GM12874 (cell line): ENCODE measurements around the gene RABL3.

Source experiments
- CTCF ChIP-seq: IDR thresholded peaks from 2 replicates; pipeline ENCODE4 v1.5.1; 2011; ENCODE audit warnings: low read depth, mild to moderate bottlenecking, control low read depth, low read length, moderate library complexity; ENCODE audit not compliant: insufficient read depth

RABL3 gene, protein sequence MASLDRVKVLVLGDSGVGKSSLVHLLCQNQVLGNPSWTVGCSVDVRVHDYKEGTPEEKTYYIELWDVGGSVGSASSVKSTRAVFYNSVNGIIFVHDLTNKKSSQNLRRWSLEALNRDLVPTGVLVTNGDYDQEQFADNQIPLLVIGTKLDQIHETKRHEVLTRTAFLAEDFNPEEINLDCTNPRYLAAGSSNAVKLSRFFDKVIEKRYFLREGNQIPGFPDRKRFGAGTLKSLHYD

DNA sequence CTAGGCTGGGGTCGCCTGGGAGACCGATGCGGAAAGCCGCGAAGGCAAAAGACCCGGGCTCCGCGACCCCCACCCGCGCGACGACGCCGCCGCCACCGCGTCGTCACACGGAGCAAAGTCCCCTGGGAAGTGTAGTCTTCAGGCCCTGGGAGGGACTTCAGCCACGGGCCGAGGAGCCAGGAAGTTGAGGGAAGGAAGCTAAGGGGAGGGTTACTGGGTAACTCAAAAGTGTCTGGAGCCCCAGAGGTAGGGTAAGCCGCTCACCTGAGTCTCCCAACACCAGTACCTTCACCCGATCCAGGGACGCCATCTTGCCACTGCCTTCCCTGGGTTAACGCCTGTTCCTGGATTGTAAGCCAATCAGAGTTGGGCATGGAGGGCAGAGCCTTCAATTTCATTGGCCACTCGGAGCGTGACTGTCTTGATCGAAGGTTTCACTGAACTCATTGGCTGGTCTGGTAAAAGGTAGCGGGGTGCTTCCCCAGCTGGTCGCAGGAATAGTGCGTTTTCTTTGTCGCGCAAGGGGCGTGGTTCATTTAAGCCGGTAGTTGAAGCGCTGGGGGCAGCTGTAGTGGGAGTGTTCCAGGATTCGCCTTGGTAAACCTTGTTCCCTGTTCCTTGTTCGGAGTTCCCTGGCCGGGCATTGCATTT, at the start of gene RABL3, which contains the start of gene GTF2E1:
TSS of gene RABL3 (minus strand) at position 319 of the 651 bp plus-strand sequence. CDS start at position 310, 9 bp downstream.
TSS of gene GTF2E1 (plus strand) at position 547 of the 651 bp plus-strand sequence. CDS start 7,809 bp downstream, outside the sequence.
- no peak for TF ChIP-seq CTCF

- TF ChIP-seq CTCF, result no peak
Measured at GRCh38 chr3:120791913-120792312, 49.6 kb upstream of the RABL3 start.

DNA sequence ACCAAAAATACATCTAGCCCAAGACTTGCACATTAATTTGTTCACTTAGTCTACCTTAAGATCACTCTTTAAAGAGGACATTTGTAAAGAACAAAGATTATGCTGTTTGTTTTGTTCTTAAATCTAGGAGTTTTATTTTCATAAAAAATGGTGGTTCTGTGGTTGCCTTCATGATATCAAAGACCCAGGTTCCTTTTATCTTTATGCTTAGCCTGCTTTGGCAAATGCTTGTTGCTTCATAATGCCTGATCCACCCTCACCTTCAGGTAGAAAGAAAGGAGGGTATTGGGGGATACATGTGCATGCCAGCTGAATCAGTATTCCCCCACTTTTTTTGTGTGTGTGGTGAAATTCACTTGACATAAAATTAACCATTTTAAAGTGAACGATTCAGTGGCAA, 48.7 kb upstream of the RABL3 start:
- TF ChIP-seq CTCF, result no peak

DNA sequence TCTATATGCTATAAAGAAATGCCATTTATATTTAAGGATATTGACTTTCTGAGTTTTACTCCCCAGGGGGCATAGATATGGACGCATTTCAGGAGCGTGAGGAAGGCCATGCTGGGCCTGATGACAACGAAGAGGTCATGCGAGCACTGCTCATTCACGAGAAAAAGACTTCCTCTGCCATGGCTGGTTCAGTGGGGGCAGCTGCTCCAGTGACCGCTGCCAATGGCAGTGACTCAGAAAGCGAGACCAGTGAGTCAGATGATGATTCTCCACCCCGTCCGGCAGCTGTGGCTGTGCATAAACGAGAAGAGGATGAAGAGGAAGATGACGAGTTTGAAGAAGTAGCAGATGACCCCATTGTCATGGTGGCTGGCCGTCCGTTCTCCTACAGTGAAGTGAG, 38.7 kb upstream of the RABL3 start:
- no peak for TF ChIP-seq CTCF

DNA sequence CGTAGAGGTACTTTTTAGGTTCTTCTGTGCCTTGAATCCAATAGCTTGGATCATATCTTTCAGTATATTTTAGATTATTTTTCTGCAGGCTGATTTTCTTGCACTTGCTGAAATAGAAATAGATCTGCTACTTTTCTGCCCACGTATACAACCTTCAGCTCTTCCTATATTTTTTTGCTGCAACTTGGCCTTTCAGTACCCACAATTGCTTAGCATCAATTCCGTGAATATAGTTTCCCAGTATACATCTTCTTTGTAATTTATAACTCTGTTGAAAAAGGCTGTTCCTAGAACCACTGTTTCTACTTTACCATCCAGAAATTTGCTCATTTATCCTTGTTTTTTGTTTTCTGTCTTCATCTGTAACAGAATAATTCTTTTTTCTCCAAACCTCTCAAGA, 36.5 kb upstream of the RABL3 start:
- no peak for TF ChIP-seq CTCF

- TF ChIP-seq CTCF, result no peak
Measured at GRCh38 chr3:120775411-120775810, 33.1 kb upstream of the RABL3 start.

GRCh38 chr3:120773932-120774331, 31.6 kb upstream of the RABL3 start:
- no peak for TF ChIP-seq CTCF
